Choroid plexus epithelial cell (primary cell): ENCODE measurements around the gene TSPAN16.
A peak's percentile ranks its signal among the peaks of the same experiment; 100 is the strongest.

Source experiments
- DNase-seq: peaks from one replicate; pipeline ENCODE4 v3.0.0-alpha.2; 2010; ENCODE audit warnings: low read depth
- H3K4me3 ChIP-seq: 2 replicates; pipeline ENCODE4 v1.5.1; 2011; ENCODE audit warnings: low read depth, mild to moderate bottlenecking, control low read depth, low read length, moderate library complexity
- CTCF ChIP-seq: conservative IDR thresholded peaks from 2 replicates; pipeline ENCODE4 v1.5.1; 2011; ENCODE audit warnings: low read depth, mild to moderate bottlenecking, control low read depth, inconsistent platforms, low read length, moderate library complexity

The TSPAN16 gene

GRCh38 chr19:11252665-11253355 lies 43.1 kb upstream of the TSPAN16 start:
- TF ChIP-seq CTCF = no peak
- H3K4me3 ChIP-seq = no peak overlapping the region
- no peak for DNase-seq

- H3K4me3 ChIP-seq = no peak overlapping the region
- DNase-seq = no peak
- TF ChIP-seq CTCF = peak; percentile 13
Measured at GRCh38 chr19:11254666-11255065, 41.3 kb upstream of the TSPAN16 start.

- DNase-seq = peak; percentile 52
- TF ChIP-seq CTCF = no peak
- no peak overlapping the region for H3K4me3 ChIP-seq
Measured at GRCh38 chr19:11256189-11256588, 39.8 kb upstream of the TSPAN16 start.

GRCh38 chr19:11257846-11258380 lies 38.0 kb upstream of the TSPAN16 start:
- DNase-seq = no peak
- H3K4me3 ChIP-seq = no peak overlapping the region
- no peak for TF ChIP-seq CTCF

- no peak overlapping the region for H3K4me3 ChIP-seq
- TF ChIP-seq CTCF = no peak
- no peak for DNase-seq
Measured at GRCh38 chr19:11260996-11261395, 35.0 kb upstream of the TSPAN16 start.

GRCh38 chr19:11261431-11261970 lies 34.5 kb upstream of the TSPAN16 start:
- H3K4me3 ChIP-seq = peak overlapping the region; percentile 71
- DNase-seq = no peak
- TF ChIP-seq CTCF = no peak
